Measurements from ENCODE around the gene SSH2.

SSH2 gene

GRCh38 chr17:29749045-29749825, 180.8 kb downstream of the SSH2 start:
- TF ChIP-seq CTCF (IDR thresholded peaks at IDR 0.05; ENCODE audit: low read depth, low read length) = no peak

GRCh38 chr17:29748400-29748799, 181.6 kb downstream of the SSH2 start:
- H3K27ac ChIP-seq = no peak overlapping the region
- H3K36me3 ChIP-seq = 0 out of 2 replicates have a peak, but pooled peaks cover 3% of the 10 kb centered on the region
- no peaks in the 10 kb centered on the region for H3K27me3 ChIP-seq (ENCODE audit: insufficient read depth, low read depth, severe bottlenecking)
- no peak for DNase-seq
- no peak for TF ChIP-seq CTCF (IDR thresholded peaks at IDR 0.05; ENCODE audit: low read depth, low read length)
- no peak overlapping the region for H3K4me3 ChIP-seq (ENCODE audit: low read depth, low read length)
- H3K9me3 ChIP-seq (ENCODE audit: severe bottlenecking) = no peaks in the 10 kb centered on the region

More at GRCh38 chr17:29749045-29749825, 180.8 kb downstream of the SSH2 start:
- no peaks in the 10 kb centered on the region for H3K9me3 ChIP-seq (ENCODE audit: severe bottlenecking)
- no peak for DNase-seq
- 0 out of 2 replicates have a peak, but pooled peaks cover 3% of the 10 kb centered on the region for H3K36me3 ChIP-seq
- H3K27ac ChIP-seq = no peak overlapping the region
- H3K27me3 ChIP-seq (ENCODE audit: insufficient read depth, low read depth, severe bottlenecking) = no peaks in the 10 kb centered on the region
- no peak overlapping the region for H3K4me3 ChIP-seq (ENCODE audit: low read depth, low read length)

- no peak for DNase-seq
- no peaks in the 10 kb centered on the region for H3K27me3 ChIP-seq (ENCODE audit: insufficient read depth, low read depth, severe bottlenecking)
- TF ChIP-seq CTCF (IDR thresholded peaks at IDR 0.05; ENCODE audit: low read depth, low read length) = no peak
- H3K27ac ChIP-seq = no peak overlapping the region; the same call in 1 of the 2 replicates
- H3K36me3 ChIP-seq = no peaks in the 10 kb centered on the region
- no peak overlapping the region for H3K4me3 ChIP-seq (ENCODE audit: low read depth, low read length)
- no peaks in the 10 kb centered on the region for H3K9me3 ChIP-seq (ENCODE audit: severe bottlenecking)
Measured at GRCh38 chr17:29747660-29748059, 182.4 kb downstream of the SSH2 start.

GRCh38 chr17:29746669-29747068, 183.4 kb downstream of the SSH2 start:
- DNase-seq = no peak
- H3K4me3 ChIP-seq (ENCODE audit: low read depth, low read length) = no peak overlapping the region
- H3K9me3 ChIP-seq (ENCODE audit: severe bottlenecking) = no peaks in the 10 kb centered on the region
- no peaks in the 10 kb centered on the region for H3K36me3 ChIP-seq
- H3K27me3 ChIP-seq (ENCODE audit: insufficient read depth, low read depth, severe bottlenecking) = no peaks in the 10 kb centered on the region
- H3K27ac ChIP-seq = no peak overlapping the region
- TF ChIP-seq CTCF (IDR thresholded peaks at IDR 0.05; ENCODE audit: low read depth, low read length) = no peak

- no peaks in the 10 kb centered on the region for H3K27me3 ChIP-seq (ENCODE audit: insufficient read depth, low read depth, severe bottlenecking)
- TF ChIP-seq CTCF (IDR thresholded peaks at IDR 0.05; ENCODE audit: low read depth, low read length) = no peak
- no peaks in the 10 kb centered on the region for H3K36me3 ChIP-seq
- DNase-seq = no peak
- no peak overlapping the region for H3K27ac ChIP-seq
- no peak overlapping the region for H3K4me3 ChIP-seq (ENCODE audit: low read depth, low read length)
- H3K9me3 ChIP-seq (ENCODE audit: severe bottlenecking) = no peaks in the 10 kb centered on the region
Measured at GRCh38 chr17:29744121-29744520, 185.9 kb downstream of the SSH2 start.

- no peak for TF ChIP-seq CTCF (IDR thresholded peaks at IDR 0.05; ENCODE audit: low read depth, low read length)
- H3K9me3 ChIP-seq (ENCODE audit: severe bottlenecking) = no peaks in the 10 kb centered on the region
- no peaks in the 10 kb centered on the region for H3K36me3 ChIP-seq
- H3K27ac ChIP-seq = no peak overlapping the region
- no peak overlapping the region for H3K4me3 ChIP-seq (ENCODE audit: low read depth, low read length)
- no peak for DNase-seq
- no peaks in the 10 kb centered on the region for H3K27me3 ChIP-seq (ENCODE audit: insufficient read depth, low read depth, severe bottlenecking)
Measured at GRCh38 chr17:29742210-29742513, 187.9 kb downstream of the SSH2 start.

Data from WERI-Rb-1 (cell line).